Astrocyte (in vitro differentiated cells and primary cell): ENCODE measurements around the gene RASIP1.

Experiments
- EZH2 ChIP-seq: IDR thresholded peaks from 2 replicates; pipeline ENCODE4 v1.6.1; 2012; ENCODE audit warnings: mild to moderate bottlenecking, low read length, inconsistent platforms; ENCODE audit not compliant: insufficient read depth
- TF ChIP-seq, protein P1 (sequence below): IDR thresholded peaks from 2 replicates; pipeline ENCODE4 v1.5.1; 2011; ENCODE audit warnings: low read depth, mild to moderate bottlenecking, inconsistent platforms, low read length, moderate library complexity; ENCODE audit not compliant: insufficient read depth

DNA sequence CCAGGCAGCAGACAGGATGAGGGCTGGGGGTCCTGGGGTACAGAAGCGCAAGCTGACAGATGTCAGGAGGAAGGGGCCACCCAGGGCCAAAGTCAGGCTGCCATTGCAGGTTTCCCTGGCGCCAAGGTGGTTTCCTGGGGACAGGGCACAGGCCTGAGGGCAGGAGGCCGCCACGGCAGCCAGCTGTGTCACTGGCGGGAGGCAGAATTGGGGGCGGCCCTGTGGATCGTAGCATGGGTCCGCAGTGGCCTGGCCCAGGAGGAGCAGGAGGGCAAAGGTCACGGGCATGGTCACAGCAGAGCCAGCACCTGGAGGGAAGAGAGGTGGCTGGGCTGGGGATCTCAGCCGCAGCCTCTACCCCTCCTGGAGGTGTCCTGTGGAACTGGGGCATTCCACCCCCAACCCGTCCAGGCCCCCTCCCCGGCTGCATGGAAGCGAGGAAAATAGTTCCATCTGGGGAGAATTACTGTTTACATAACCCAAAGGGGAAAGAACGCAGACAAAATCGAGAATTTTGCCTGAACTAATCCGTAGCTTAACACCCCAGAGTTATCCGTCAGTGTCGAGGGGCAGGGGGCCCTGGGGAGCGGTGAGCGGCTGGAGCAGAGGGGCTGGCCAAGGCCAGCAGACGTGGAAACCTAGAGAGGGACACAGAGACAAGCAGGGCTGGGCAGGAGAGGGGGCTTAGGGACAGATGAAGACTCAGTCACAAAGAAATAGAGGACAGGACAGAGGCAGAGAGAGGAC is 69.5 kb downstream of the RASIP1 start:
- TF ChIP-seq, protein P1, sequence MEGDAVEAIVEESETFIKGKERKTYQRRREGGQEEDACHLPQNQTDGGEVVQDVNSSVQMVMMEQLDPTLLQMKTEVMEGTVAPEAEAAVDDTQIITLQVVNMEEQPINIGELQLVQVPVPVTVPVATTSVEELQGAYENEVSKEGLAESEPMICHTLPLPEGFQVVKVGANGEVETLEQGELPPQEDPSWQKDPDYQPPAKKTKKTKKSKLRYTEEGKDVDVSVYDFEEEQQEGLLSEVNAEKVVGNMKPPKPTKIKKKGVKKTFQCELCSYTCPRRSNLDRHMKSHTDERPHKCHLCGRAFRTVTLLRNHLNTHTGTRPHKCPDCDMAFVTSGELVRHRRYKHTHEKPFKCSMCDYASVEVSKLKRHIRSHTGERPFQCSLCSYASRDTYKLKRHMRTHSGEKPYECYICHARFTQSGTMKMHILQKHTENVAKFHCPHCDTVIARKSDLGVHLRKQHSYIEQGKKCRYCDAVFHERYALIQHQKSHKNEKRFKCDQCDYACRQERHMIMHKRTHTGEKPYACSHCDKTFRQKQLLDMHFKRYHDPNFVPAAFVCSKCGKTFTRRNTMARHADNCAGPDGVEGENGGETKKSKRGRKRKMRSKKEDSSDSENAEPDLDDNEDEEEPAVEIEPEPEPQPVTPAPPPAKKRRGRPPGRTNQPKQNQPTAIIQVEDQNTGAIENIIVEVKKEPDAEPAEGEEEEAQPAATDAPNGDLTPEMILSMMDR = no peak
- no peak for TF ChIP-seq EZH2
